ENCODE results near the gene CXCL13.

The CXCL13 gene

GRCh38 chr4:77624213-77624612 lies 18.6 kb downstream of the CXCL13 start:
- no peak overlapping the region for H3K27ac ChIP-seq (ENCODE audit: poor library complexity, severe bottlenecking)
- H3K27me3 ChIP-seq (ENCODE audit: insufficient read depth, poor library complexity, severe bottlenecking): no peaks in the 10 kb centered on the region
- H3K4me3 ChIP-seq (ENCODE audit: severe bottlenecking): no peak overlapping the region
- DNase-seq (ENCODE audit: low spot score): no peak
- no peaks in the 10 kb centered on the region for H3K9me3 ChIP-seq (ENCODE audit: severe bottlenecking)
- no peak for ATAC-seq (ENCODE audit: low read depth)
- TF ChIP-seq CTCF (IDR thresholded peaks at IDR 0.05; ENCODE audit: poor library complexity, severe bottlenecking): no peak
- no peaks in the 10 kb centered on the region for H3K4me1 ChIP-seq (ENCODE audit: insufficient read depth, poor library complexity, severe bottlenecking)
- H3K36me3 ChIP-seq (ENCODE audit: low read depth): no peaks in the 10 kb centered on the region

- TF ChIP-seq CTCF (IDR thresholded peaks at IDR 0.05; ENCODE audit: poor library complexity, severe bottlenecking): no peak
- ATAC-seq (ENCODE audit: low read depth): no peak
Observed at GRCh38 chr4:77625485-77625884, 19.9 kb downstream of the CXCL13 start.

GRCh38 chr4:77629885-77630284 lies 24.3 kb downstream of the CXCL13 start:
- no peaks in the 10 kb centered on the region for H3K27me3 ChIP-seq (ENCODE audit: insufficient read depth, poor library complexity, severe bottlenecking)
- no peak overlapping the region for H3K27ac ChIP-seq (ENCODE audit: poor library complexity, severe bottlenecking)
- no peaks in the 10 kb centered on the region for H3K4me1 ChIP-seq (ENCODE audit: insufficient read depth, poor library complexity, severe bottlenecking)
- H3K9me3 ChIP-seq (ENCODE audit: severe bottlenecking): no peaks in the 10 kb centered on the region
- H3K4me3 ChIP-seq (ENCODE audit: severe bottlenecking): no peak overlapping the region
- TF ChIP-seq CTCF (IDR thresholded peaks at IDR 0.05; ENCODE audit: poor library complexity, severe bottlenecking): no peak
- H3K36me3 ChIP-seq (ENCODE audit: low read depth): no peaks in the 10 kb centered on the region
- ATAC-seq (ENCODE audit: low read depth): no peak
- DNase-seq (ENCODE audit: low spot score): no peak

More at GRCh38 chr4:77625485-77625884, 19.9 kb downstream of the CXCL13 start:
- H3K4me3 ChIP-seq (ENCODE audit: severe bottlenecking): no peak overlapping the region
- H3K36me3 ChIP-seq (ENCODE audit: low read depth): no peaks in the 10 kb centered on the region
- no peak overlapping the region for H3K27ac ChIP-seq (ENCODE audit: poor library complexity, severe bottlenecking)
- H3K27me3 ChIP-seq (ENCODE audit: insufficient read depth, poor library complexity, severe bottlenecking): no peaks in the 10 kb centered on the region
- H3K4me1 ChIP-seq (ENCODE audit: insufficient read depth, poor library complexity, severe bottlenecking): no peaks in the 10 kb centered on the region
- no peak for DNase-seq (ENCODE audit: low spot score)
- no peaks in the 10 kb centered on the region for H3K9me3 ChIP-seq (ENCODE audit: severe bottlenecking)

GRCh38 chr4:77631276-77631675 lies 25.7 kb downstream of the CXCL13 start:
- ATAC-seq (ENCODE audit: low read depth): no peak

More at GRCh38 chr4:77631276-77631675, 25.7 kb downstream of the CXCL13 start:
- Histone ChIP-seq H3K4me1 (ENCODE audit: insufficient read depth, poor library complexity, severe bottlenecking) (no peaks in the 10 kb centered on the region), H3K9me3 (ENCODE audit: severe bottlenecking) (no peaks in the 10 kb centered on the region), H3K27ac (ENCODE audit: poor library complexity, severe bottlenecking) (no peak overlapping the region), H3K4me3 (ENCODE audit: severe bottlenecking) (no peak overlapping the region), H3K27me3 (ENCODE audit: insufficient read depth, poor library complexity, severe bottlenecking) (no peaks in the 10 kb centered on the region), H3K36me3 (ENCODE audit: low read depth) (no peaks in the 10 kb centered on the region)
- no peak for TF ChIP-seq CTCF (IDR thresholded peaks at IDR 0.05; ENCODE audit: poor library complexity, severe bottlenecking)
- no peak for DNase-seq (ENCODE audit: low spot score)
